GM19238 (cell line): ENCODE data around the gene SYNE2.
"Not testable (repeated sequence)": the region's sequence is repeated elsewhere in the genome, so short reads cannot be mapped to it uniquely, and the experiment has no call there.

Source experiments
- DNase-seq: peaks from one replicate; pipeline ENCODE4 v3.0.0; 2011; ENCODE audit warnings: low spot score; ENCODE audit not compliant: insufficient read length

The SYNE2 gene, protein sequence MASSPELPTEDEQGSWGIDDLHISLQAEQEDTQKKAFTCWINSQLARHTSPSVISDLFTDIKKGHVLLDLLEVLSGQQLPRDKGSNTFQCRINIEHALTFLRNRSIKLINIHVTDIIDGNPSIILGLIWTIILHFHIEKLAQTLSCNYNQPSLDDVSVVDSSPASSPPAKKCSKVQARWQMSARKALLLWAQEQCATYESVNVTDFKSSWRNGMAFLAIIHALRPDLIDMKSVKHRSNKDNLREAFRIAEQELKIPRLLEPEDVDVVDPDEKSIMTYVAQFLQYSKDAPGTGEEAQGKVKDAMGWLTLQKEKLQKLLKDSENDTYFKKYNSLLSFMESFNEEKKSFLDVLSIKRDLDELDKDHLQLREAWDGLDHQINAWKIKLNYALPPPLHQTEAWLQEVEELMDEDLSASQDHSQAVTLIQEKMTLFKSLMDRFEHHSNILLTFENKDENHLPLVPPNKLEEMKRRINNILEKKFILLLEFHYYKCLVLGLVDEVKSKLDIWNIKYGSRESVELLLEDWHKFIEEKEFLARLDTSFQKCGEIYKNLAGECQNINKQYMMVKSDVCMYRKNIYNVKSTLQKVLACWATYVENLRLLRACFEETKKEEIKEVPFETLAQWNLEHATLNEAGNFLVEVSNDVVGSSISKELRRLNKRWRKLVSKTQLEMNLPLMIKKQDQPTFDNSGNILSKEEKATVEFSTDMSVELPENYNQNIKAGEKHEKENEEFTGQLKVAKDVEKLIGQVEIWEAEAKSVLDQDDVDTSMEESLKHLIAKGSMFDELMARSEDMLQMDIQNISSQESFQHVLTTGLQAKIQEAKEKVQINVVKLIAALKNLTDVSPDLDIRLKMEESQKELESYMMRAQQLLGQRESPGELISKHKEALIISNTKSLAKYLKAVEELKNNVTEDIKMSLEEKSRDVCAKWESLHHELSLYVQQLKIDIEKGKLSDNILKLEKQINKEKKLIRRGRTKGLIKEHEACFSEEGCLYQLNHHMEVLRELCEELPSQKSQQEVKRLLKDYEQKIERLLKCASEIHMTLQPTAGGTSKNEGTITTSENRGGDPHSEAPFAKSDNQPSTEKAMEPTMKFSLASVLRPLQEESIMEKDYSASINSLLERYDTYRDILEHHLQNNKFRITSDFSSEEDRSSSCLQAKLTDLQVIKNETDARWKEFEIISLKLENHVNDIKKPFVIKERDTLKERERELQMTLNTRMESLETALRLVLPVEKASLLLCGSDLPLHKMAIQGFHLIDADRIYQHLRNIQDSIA (N-terminal part only)

DNA sequence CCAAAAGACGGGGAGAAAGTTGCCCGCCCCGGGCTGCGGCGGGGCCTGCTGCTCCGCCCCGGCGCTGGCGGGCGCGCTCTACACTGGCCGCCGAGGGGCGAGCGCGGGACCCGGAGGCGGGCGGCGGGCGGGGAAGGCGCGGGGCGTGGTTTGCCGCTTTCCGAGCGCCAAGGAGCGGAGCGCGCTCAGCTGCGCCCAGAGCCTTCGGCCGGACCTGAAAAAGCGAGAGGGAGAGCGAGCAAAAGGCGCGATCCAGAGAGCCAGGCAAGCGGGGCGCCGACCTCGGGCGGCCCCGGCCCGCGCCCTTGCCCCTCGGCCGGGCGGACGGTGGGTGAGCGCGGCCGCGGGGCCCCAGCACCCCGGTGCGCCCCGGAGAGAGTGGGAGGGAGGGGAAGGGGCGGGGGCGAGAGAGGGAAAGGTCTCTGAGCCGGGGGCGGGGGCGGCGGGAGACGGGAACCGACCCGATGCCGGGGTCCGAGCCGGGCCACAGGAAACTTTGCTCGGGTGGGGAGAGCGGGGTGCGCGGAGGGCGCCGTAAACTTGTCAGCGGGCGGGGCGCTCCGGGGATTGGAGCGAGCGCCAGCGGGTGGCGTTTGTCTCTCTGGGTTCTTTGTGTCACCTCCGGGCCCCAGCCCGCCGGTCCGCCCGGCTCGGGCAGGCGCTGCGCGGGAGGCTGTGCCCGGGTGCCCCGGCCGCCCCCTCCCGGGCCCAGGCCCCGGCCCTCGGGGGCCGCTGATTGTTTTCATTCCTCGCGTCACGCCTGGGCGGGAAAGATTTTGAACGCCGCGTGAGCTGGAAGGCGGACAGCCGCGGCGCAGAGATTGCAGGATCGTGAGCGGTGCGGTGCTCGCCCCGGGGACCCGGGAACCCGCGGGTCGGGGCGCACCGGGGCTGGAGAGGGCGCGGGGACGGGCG lies at the start of gene SYNE2:
SYNE2 (plus strand) TSS at position 188 of the 915 bp plus-strand sequence. CDS start 56,145 bp downstream, outside the sequence.
- peak; percentile 84 for DNase-seq

DNA sequence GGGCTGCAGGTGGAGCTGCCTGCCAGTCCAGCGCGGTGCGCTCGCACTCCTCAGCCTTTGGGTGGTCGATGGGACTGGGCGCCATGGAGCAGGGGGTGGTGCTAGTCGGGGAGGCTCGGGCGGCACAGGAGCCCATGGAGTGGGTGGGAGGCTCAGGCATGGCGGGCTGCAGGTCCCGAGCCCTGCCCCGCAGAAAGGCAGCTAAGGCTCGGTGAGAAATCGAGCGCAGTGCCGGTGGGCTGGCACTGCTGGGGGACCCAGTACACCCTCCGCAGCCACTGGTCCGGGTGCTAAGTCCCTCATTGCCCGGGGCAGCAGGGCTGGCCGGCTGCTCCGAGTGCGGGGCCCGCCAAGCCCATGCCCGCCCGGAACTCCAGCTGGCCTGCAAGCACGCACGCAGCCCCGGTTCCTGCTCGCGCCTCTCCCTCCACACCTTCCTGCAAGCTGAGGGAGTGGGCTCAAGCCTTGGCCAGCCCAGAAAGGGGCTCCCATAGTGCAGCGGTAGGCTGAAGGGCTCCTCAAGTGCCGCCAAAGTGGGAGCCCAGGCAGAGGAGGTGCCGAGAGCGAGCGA lies 49.5 kb upstream of the SYNE2 start:
- DNase-seq, result not testable (repeated sequence)

DNA sequence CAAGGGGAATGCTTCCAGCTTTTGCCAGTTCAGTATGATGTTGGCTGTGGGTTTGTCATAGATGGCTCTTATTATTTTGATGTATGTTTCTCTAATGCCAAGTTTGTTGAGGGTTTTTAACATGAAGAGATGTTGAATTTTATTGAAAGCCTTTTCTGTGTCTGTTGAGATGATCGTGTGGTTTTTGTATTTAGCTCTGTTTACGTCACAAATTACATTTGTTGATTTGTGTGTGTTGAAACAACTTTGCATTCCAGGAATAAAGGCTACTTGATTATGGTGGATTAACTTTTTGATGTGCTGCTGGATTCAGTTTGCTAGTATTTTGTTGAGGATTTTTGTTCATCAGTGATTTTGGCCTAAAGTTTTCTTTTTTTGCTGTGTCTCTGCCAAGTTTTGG lies 46.7 kb upstream of the SYNE2 start:
- not testable (repeated sequence) for DNase-seq

DNA sequence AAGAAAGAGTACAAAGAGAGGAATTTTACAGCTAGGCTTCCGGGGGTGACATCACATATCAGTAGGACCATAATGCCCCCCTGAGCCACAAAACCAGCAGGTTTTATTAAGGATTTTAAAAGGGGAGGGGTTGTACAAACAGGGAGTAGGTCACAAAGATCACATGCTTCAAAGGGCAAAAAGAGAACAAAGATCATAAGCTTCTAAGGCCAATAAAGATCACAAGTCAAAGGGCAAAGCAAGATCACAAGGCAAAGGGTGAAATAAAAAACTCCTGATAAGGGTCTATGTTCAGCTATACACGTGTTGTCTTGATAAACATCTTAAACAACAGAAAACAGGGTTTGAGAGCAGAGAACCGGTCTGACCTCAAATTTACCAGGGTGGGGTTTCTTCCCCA lies 41.1 kb upstream of the SYNE2 start:
- DNase-seq, result not testable (repeated sequence)

DNA sequence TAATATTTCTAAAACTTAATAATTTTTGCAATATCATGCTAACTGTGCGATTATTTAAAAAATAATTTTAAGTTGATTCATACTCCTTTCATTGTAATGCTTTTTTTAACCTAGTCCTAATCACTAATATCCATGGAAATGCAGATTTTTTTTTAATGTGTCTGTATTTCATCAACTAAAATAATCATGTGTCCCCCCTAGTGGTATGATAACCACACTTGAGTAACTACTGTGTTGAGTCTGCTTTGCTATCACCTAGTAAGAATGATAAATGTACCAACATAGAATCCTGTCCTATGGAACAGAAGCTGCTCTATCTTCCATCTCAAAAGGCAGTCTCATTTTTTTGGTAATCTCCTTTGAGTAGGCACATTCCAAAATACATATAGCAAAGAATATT lies 19.1 kb upstream of the SYNE2 start:
- no peak for DNase-seq

DNA sequence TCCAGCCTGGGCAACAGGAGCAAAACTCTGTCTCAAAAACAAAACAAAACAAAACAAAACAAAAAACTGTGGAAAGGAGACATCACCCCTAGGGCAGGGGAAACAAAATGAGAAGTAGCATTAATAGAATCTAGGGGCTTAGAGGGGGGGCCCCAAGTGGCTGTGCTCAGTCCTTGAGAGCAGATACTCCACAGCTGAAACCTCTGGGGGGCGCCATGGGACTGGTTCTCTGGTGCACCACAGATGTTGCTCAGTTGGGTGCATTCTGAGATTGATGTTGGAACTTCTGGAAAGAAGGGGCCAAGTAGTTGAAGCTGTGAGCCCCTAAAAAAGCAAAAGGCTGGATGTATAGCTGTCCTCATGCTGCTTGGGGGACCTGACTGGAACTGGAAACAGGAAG lies 11.8 kb upstream of the SYNE2 start:
- no peak for DNase-seq

DNA sequence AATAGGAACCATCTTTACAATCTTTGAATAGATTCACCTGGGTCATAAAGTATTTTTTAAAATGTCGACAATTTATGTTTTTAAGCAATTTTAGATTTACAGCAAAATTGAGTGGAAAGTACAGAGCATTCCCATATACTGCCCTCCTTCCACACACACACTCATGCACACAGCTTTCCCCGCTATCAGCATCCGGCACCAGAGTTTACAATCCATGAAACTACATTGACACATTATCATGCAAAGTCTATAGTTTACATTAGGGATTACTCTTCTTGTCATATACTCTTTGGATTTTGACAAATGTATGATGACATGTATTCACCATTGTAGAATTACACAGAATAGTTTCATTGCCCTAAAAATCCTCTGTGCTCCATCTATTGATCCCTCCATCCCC lies 9.0 kb upstream of the SYNE2 start:
- DNase-seq, result no peak

DNA sequence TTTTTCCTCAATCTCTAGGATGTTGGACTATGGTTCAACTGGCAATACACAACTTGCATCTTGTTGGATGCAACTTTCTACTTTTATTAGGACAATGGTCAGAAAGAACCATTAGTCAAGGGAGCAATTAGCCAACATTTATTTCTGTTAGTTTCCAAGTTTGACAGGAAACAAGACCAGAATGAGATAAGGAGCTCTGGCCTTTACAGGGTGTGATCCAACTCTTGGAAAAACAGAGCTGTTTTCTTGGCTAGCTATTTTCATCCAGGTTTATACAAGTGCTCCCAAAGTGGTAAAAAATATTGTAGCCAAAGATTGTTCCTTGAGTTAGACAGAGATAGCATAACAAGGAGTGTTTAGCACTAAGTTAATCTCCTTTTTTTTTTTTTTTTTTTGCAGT lies 3.9 kb upstream of the SYNE2 start:
- DNase-seq, result no peak

DNA sequence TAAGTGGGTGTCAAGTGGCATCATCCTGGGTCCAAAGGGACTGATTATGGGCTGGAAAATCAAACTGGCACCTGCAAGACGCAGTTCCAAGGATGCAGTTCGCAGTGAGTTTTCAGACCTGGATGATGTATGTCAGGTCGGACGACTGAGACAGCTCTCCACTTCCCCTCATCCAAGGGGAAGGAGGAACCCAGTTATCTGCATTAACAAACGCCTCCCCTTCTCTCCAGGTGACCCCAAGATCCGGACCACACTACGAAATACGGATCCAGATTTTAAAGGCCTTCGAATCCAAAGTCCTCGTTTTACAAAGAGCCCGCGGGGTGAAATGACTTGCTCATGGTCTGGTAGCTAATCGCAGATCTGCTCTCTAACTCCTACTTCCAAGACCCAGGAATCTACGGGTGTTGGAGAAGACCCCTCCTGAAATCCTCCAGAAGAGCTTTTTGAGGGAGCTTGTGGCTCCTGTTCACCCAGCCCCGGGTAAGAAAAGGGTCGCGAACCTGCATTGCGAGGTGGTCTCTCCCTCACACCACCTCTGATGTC lies 460 bp upstream of the SYNE2 start:
- DNase-seq, result no peak

DNA sequence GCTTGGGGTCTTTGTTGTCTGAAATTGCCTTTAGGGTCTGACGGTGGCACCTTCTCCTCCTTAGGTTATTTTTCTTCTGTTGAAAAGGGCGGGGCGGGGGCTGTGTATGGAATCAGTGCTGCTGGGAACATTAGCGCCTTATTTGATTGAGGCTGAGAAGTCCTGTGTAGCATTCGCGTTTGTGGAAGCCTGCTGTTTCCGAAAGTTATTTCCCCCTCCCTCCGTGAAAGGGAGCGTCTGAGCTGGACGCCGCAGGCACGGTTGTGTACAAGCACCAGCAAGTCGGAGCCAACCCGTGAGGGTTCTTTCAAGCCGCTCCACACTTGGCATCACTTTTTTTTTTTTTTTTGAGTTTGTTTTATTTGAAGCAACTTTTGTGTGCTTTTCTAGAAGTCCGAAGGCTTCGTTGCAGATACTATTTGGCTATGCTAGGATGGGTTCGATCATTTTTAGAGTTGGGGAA lies 1.1 kb downstream of the SYNE2 start:
- peak; percentile 47 for DNase-seq

DNA sequence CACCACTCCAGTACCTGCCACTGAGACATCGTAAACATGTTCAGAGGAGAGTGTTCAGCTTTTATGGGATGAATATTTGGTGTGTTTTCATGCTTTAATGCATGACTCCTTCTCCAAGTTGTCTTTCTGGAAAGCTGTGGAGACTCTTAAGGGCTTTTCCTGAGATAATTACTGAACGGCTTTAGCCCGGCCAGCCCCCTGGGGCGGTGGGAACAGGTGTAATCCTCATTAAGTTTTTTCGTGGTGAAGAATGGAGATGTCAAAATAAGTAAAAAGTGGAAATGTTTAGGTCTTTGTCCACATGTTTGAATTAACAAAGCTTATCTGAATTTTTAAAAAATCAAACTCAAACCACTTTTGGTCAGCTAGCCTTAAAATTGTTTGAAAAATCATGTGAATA lies 1.5 kb downstream of the SYNE2 start:
- no peak for DNase-seq

DNA sequence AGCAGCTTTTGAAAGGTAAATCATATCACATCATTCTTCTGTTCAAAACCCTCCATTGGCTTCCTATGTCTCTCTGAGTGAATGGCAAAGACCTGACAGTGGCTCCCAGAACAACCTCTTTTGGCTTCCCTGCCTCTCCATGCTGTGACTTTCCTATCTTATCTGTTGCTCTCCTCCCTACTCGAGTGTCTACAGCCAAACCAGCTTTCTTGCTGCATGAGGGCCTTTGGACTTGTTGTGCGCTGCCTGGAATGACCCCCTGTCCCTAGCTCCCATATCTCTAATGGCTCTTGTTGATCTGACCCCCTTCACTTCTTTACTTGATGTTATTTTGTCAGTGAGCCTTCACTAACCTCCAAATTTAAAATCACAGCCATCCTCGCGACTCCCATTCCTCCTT lies 2.5 kb downstream of the SYNE2 start:
- DNase-seq, result no peak

DNA sequence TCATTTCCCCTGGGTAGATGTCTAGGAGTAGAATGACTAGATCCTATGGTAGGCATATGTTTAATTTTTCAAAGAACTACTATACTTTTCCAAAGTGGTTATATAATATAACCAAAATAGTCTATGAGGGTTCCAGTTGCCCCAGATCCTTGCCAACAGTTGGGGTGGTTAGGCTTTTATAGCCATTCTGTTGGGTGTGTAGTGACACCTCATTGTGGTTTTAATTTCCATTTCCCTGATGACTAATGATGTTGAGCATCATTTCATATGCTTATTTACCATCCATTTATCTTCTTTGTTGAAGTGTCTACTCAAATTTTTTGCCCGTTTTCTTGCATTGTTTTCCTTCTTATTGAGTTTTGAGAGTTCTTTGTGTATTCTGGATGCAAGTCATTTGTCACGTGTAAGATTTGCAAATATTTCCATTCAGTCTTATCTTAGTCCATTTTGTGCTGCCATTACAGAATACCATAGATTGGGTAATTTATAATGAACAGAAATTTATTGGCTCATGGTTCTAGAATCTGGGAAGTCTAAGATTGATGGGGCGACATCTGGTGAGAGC lies 4.7 kb downstream of the SYNE2 start:
- no peak for DNase-seq

DNA sequence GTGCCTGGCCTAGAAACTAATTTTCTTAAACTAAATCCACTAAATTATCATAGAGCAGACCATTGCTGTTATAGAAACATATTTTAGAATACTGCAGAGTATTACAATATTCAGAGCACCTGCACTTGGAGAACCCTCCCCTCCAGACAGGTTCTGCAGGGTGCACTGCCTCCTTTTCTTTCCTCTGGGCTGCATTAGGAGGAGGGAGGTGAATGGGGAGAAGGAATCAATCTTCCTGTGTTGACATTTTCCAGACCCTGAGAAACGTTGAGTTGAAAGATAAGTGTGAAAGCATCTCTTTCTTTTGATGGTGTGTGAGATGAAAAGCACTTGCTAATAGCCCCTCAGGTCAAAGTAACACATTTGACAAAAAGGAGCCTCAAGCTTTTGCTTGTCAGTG lies 7.3 kb downstream of the SYNE2 start:
- DNase-seq, result no peak

DNA sequence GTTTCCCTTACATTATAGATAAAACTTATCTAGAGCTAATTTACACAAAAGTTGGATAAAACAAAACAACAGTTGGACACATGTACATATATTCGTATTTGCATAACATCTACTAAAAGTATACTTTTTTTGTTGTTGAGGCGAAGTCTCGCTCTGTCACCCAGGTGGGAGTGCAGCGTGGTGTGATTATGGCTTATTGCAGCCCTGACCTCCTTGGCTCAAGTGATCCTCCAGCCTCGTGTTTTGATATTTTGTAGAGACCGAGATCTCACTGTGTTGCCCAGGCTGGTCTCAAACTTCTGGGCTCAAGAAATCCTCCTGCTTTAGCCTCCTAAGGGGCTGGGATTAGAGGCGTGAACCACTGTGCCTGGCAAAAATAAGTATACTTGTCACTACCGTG lies 9.4 kb downstream of the SYNE2 start:
- DNase-seq, result no peak

DNA sequence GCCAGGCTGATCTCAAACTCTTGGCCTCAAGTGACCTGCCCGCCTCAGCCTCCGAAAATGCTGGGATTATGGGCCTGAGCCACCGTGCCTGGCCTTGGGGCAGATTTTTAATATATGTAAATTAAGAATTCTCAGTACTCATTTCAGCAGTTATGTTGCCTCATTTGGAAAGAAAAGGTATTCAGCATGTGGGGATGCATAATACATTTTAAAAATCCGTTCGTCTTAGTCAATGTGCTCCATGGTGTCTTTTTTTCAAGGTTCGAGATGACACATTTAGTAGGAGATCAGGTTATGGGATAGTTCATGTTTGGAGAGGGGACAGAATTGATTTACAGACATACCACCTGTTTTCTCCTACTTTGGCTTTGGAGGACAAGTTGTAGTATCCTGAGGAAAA lies 10.2 kb downstream of the SYNE2 start:
- DNase-seq, result no peak

DNA sequence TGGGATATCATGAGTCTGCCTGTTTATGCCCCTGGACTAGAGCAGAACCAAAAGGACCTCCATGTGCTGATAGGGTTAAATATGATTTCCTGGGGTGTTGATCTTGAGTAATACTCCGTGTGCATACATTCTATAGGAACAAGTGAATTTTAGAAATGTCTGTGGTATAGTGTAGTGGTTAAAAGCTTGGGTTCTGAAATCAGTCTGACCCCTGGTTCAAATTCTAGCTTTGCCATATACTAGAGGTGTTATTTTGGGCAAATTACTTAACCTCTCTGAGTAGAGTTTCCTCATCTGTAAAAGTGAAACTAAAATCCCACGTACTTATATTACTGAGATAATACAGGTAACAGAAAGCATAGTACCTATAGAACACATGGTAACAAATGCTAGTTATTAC lies 12.0 kb downstream of the SYNE2 start:
- not testable (repeated sequence) for DNase-seq

DNA sequence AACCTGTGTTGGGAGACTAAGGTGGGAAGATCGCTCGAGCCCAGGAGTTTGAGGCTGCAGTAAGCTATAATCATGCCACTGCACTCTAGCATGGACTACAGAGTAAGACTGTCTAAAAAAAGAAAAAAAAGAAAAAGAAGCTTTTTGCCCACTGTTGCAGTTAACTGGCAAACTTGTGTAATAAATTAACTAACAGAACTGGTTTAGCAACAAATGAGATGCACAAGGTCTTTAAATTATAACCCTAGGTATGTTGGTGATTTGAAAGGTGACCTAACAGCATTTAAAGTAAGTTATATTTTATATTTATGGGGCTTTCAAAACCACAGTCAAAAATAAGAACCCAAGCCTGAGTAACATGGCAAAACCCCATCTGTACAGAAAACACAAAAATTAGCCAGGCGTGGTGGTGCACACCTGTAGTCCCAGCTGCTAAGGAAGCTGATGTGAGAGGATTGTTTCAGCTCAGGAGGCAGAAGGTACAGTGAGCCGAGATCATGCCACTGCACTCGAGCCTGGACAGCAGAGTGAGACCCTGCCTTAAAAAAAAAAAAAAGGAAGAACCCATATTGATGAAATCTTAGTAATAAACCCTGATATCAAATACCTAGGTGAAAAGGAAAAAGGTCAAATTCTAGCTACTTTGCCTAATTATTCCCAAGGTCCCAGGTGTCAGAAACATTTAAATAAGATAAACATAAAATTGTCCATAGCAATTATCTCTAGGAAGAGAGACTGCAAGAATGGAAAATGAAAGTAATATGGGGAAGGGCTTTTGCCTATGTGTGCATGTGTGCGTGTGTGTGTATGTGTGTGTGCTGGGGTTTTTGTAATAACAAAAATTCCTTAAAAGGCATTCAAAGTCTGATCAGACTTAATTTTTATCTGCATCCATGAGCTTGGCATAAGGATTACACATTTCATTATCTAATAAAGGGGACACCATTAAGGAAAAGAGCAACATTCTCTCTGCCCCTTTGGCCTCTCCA lies 15.4 kb downstream of the SYNE2 start:
- no peak for DNase-seq
